ENCODE measurements around the gene VAV2.

- TF ChIP-seq POLR2AphosphoS5 (IDR thresholded peaks at IDR 0.05): no peak
- no peak for TF ChIP-seq CTCF (IDR thresholded peaks at IDR 0.05)
Measured at GRCh38 chr9:133754187-133754586, 237.9 kb downstream of the VAV2 start.

All from breast epithelium (tissue), 3 donors.